Measurements from ENCODE around the gene TSEN2. TPM values are rescaled to one million over a fixed set of nuclear protein-coding genes. Genes with fewer than 3 reads are reported as not detected.
A peak's percentile ranks its signal among the peaks of the same experiment; 100 is the strongest.

TSEN2 gene
- total RNA-seq, 1 donor from 2014 or later = 21.3 TPM

- peaks cover 23% of the 10 kb centered on the region for H3K4me1 ChIP-seq
- no peaks in the 10 kb centered on the region for H3K36me3 ChIP-seq
- no peaks in the 10 kb centered on the region for H3K9me3 ChIP-seq (ENCODE audit: low read depth)
- peak overlapping the region; percentile 95 for H3K27ac Mint-ChIP-seq
- TF ChIP-seq EZH2 (IDR thresholded peaks at IDR 0.05) (no peak), CTCF (IDR thresholded peaks at IDR 0.05) (no peak), EZH2phosphoT487 (IDR thresholded peaks at IDR 0.05) (no peak)
- H3F3A ChIP-seq (ENCODE audit: low read depth) = no peaks in the 10 kb centered on the region
- H3K27me3 Mint-ChIP-seq (ENCODE audit: insufficient read depth, low read depth) = no peaks in the 10 kb centered on the region
- no peak overlapping the region for H2AFZ ChIP-seq (replicated peaks)
- no peak overlapping the region for H3K4me3 ChIP-seq
- H3K36me3 Mint-ChIP-seq = peaks cover 16% of the 10 kb centered on the region
- no peak overlapping the region for H3K9ac ChIP-seq
- H4K20me1 ChIP-seq (ENCODE audit: low read depth) = peaks cover 77% of the 10 kb centered on the region
- peaks cover 100% of the 10 kb centered on the region for H3K79me2 ChIP-seq (ENCODE audit: low read depth)
- peak overlapping the region; percentile 67 for H3K4me3 Mint-ChIP-seq
- H3K27ac ChIP-seq = no peak overlapping the region
- H3K4me2 ChIP-seq = peak overlapping the region; percentile 45
- H3K27me3 ChIP-seq = no peaks in the 10 kb centered on the region
- peaks cover 14% of the 10 kb centered on the region for H3K9me3 Mint-ChIP-seq
- H3K4me1 Mint-ChIP-seq = peaks cover 39% of the 10 kb centered on the region
- no peak for DNase-seq (ENCODE audit: low spot score)
These were observed 78.2 kb downstream of the TSEN2 start for GRCh38 chr3:12562451-12562850.

GRCh38 chr3:12566976-12567375 lies 82.7 kb downstream of the TSEN2 start:
- Mint-ChIP-seq H3K4me3 (no peak overlapping the region), H3K27me3 (ENCODE audit: insufficient read depth, low read depth) (peaks cover 2% of the 10 kb centered on the region), H3K27ac (no peak overlapping the region), H3K4me1 (peaks cover 13% of the 10 kb centered on the region), H3K9me3 (peaks cover 18% of the 10 kb centered on the region), H3K36me3 (peaks cover 41% of the 10 kb centered on the region)
- H3K9me3 ChIP-seq (ENCODE audit: low read depth) = no peaks in the 10 kb centered on the region
- peaks cover 12% of the 10 kb centered on the region for H3K4me1 ChIP-seq
- DNase-seq (ENCODE audit: low spot score) = no peak
- H3K27ac ChIP-seq = no peak overlapping the region
- no peaks in the 10 kb centered on the region for H3F3A ChIP-seq (ENCODE audit: low read depth)
- H3K79me2 ChIP-seq (ENCODE audit: low read depth) = peaks cover 66% of the 10 kb centered on the region
- no peaks in the 10 kb centered on the region for H3K36me3 ChIP-seq
- H3K27me3 ChIP-seq = no peaks in the 10 kb centered on the region
- no peak overlapping the region for H3K4me3 ChIP-seq
- peaks cover 33% of the 10 kb centered on the region for H4K20me1 ChIP-seq (ENCODE audit: low read depth)
- H3K4me2 ChIP-seq = no peak overlapping the region
- TF ChIP-seq EZH2 (IDR thresholded peaks at IDR 0.05) = no peak
- TF ChIP-seq EZH2phosphoT487 (IDR thresholded peaks at IDR 0.05) = no peak
- TF ChIP-seq CTCF (IDR thresholded peaks at IDR 0.05) = no peak
- no peak overlapping the region for H3K9ac ChIP-seq
- no peak overlapping the region for H2AFZ ChIP-seq (replicated peaks)

GRCh38 chr3:12568747-12569146 lies 84.5 kb downstream of the TSEN2 start:
- Histone ChIP-seq H2AFZ (replicated peaks) (no peak overlapping the region), H3K9ac (no peak overlapping the region), H3K9me3 (ENCODE audit: low read depth) (no peaks in the 10 kb centered on the region), H3K27ac (no peak overlapping the region), H3K4me1 (no peaks in the 10 kb centered on the region), H3K79me2 (ENCODE audit: low read depth) (peaks cover 48% of the 10 kb centered on the region), H3F3A (ENCODE audit: low read depth) (no peaks in the 10 kb centered on the region), H3K4me3 (no peak overlapping the region), H3K27me3 (no peaks in the 10 kb centered on the region), H3K36me3 (peaks cover 4% of the 10 kb centered on the region), H4K20me1 (ENCODE audit: low read depth) (peaks cover 20% of the 10 kb centered on the region), H3K4me2 (no peak overlapping the region)
- Mint-ChIP-seq H3K27me3 (ENCODE audit: insufficient read depth, low read depth) (peaks cover 2% of the 10 kb centered on the region), H3K9me3 (peaks cover 18% of the 10 kb centered on the region), H3K4me3 (no peak overlapping the region), H3K36me3 (peaks cover 48% of the 10 kb centered on the region), H3K4me1 (no peaks in the 10 kb centered on the region), H3K27ac (peak overlapping the region; percentile 60)
- TF ChIP-seq EZH2phosphoT487 (IDR thresholded peaks at IDR 0.05) (no peak), EZH2 (IDR thresholded peaks at IDR 0.05) (no peak), CTCF (IDR thresholded peaks at IDR 0.05) (no peak)
- DNase-seq (ENCODE audit: low spot score) = no peak
